ENCODE measurements around the gene GAS1.

The GAS1 gene

DNA sequence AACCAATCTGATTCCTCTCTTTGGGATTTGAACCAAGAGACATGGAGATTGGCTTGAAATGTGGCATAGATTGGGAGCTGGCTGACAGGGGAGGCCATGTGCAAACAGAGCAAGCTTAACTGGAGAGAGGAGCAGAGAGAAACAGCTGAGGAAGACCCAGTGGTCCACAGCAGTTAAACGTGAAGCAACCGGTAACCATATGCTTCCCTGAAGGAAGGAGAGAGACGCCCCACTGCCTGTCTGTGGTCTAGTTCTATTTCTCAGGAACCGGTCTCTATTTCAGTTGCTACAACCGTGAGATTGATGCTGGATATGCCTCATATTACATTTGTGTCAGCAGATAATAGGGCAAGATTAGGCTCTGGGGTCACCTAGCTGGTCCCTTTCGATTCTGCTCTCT is 13.6 kb upstream of the GAS1 start:
- DNase-seq = no peak

DNA sequence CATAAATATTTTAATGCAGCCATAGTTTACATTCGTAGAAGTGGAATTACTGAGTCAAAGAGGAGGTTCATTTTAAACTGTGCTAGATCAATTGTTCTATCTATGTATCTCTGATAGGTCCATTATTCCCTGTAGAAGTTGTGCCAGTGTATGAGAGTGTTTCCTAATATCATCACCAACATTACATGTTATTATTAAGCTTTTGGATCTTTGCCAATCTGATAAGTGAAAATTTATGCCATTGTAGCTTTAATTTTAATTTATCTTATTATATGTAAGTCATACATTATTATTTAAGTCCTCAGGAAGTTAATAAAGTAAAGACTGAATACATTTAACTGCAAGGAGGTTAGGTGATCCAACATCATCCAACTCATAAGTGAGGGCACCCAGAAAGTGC is 10.9 kb upstream of the GAS1 start:
- DNase-seq = no peak

DNA sequence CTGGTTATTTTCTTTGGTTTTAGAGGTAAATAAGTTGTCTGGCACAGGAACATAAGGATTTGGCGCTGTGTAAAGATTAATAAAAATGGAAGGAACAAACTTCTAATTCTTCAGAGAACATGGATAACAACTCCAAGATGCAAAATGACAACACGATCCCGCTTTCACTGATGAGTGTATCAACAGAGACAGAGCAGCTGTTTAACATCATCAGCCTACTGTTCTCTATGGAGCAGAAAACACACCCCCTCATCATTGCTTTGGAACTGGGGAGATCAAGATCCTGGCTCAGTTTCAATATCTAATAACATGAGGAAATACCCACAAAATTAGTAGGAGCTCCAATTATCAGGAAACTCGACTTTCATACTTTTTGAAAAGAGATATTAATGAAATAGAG is 8.3 kb upstream of the GAS1 start:
- DNase-seq = no peak

DNA sequence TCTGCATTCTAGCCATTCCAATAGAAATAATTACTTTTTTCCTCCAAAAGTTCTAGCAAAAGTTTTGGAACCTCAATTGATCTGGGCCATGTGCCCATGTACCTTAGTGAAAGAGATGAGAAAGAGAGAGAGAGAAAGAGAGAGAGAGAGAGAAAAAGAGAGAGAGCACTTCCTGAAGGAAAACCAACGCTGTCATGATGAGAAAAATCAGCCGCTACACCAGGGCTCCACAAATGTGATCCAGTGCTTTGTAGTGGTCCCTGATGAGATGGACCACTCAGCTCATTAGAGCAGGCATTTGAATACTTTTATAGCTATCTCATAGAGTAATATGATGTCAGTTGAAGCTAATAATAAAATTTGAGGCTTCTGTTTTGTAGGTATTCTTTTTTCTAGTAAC is 7.7 kb upstream of the GAS1 start:
- no peak for DNase-seq

DNA sequence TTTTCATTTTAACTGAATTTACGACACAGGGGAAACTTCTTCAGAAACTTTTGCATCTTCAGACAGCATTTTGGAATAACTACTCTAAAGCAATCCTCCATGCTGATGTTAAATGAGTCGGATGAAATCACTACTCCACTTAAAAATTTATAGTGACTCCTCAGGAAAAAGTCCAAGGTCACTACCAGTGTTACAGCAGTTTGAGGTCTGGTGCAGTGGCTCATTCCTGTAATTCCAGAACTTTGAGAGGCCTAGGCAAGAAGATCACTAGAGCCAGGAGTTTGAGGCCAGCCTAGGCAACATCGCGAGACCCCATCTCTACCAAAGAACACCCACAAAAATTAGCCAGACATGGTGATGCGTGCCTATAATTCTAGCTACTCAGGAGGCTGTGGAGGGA is 5.9 kb upstream of the GAS1 start:
- DNase-seq = no peak

DNA sequence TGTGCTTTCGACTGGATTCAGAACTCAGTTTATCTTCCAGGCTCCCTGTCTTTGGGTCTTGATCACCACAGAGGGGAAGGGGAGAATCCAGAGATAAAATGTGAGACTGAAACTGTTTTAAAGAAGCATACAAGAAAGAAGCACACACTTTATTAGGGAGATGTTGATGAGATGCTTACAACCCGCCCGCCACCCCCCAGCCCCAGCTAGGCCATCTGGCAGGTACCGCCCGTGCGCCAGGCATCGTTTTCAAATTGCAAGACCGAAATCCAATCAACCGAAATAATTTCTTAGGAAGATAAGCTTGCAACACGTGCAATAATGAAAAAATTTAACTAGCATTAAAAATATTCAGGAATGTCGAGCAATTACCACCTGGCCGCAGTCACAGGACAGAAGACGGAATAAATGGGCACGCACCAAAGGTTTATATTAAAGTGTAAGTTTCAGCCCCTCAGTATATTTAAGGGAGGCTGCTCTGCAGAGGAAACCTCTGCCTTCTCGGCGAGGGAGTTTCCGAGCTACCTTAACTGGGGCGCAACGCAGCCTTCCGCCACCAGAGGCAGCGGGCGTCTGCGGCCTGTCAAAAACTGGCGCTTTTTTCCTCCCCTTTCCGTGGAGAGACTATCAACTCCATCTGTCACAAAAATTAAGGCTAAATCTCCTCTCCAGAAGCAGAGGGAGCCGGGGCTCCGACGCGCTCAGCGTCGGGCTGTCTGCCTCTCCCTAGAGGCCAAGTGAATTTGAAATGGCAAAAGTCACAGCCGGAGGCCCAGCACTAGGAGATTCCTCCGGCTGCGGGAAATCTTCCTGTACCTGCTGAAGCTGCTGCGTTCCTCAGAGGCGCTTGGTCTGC is 996 bp upstream of the GAS1 start:
- peak; percentile 11 to 45 (median 32) for DNase-seq

DNA sequence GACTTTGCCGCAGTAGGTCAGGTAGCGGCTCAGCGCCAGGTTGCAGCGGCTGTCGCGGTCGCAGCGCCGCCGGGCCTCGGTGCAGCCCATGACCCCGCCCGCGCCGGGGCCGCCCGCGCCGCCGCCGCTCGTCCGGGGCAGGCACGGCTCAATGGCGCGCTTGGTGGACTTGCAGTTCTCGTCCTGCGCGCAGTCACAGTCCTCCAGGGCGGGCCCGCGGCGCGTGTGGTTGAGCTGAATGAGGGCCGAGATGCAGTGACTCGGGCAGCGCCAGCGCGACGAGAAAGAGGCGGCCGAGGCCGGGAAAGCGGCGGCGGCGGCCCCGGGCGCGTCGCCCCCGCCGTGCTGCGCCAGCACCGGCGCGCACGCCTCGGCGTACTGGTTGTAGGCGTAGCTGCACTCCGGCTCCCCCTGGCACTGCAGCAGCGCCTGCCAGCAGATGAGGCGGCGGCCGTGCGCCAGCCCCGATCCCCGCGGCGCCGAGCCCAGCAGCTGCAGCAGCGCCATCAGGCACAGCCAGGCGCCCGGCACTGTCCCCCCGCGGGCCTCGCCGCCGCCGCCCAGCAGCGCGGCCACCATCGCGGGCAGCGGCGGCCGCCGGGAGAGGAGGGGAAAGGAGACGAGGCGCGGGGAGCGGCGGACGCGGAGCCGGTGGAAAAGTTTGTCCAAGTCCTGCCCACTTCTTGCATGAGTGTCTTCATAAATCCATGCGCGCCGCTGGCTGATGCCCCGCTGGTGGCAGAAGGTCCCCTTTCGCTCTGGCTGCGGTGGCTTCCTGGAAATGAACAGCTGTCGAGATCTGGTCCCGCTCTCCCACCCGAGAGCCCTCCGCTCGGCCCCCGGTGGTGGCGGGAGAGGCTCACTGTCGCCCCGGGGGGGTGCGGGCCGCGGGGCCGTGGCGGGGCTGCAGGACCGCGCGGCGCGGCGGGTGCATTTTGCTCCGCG is 833 bp downstream of the GAS1 start:
- peak; percentile 5 to 33 (median 14) for DNase-seq

DNA sequence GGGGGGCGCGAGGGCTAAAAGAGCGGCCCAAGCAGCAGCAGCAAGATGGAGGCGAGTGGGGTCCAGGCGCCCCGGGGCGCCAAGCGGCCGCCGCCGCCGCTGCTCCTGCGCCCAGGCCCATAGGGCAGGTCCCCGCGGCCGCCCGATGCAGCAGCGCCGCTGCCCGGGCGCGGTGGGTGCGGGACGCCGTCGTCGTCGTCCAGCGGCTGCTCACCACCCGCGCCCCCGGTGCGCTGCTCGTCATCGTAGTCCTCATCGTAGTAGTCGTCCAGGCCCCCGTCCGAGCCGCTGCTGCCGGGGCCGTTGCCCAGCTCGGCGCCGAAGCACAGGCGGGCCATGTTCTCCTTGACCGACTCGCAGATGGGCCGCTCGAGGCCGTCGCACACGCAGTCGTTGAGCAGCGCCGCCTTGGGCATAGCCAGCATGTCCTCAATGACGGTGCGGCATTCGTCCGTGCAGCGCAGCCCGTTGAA is 1.5 kb downstream of the GAS1 start:
- peak in 2 of 4 experiments; percentile 4 to 19 for DNase-seq

DNA sequence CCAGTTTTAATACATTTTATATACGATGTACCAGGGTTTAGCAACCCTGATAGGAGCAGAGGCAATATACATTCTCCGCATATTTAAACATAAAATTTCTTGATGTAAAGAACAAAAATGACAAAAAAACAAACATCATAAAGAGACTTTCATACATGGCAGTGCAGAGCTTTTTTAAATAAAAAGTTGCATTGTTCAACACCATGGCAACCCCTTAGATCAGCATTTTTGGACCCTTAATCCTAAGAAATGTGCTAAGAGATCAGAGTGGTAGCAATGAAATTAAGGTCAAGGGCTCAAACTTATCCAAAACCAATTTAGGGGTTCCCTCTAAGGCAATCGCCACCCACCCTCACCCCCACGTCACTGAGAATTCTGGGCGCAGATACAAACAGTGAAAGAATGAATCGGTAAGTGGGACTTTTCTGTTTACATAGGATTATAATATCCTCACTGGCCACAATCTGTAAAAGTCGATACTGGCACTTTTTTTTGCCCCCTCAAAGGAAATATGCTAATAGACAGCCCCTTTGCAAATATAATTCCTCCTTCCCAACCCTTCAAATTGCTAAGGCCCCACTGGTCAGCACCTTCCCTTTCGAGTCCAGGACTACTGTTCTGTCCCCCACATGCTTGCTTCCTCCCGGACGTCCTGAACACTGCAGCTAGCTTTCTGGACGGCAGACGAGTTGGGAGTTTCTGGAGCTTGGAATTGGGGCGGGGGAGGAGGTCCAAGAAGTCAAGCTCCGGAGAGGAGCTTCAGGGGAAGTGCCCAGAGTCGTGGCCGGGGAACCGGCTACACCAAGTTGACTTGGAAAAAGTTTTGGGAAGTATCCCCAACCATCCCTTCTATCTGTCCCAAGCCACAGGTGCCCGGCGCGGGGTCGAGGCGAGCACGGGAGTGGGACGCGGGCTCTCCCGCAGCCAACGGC is 2.2 kb downstream of the GAS1 start:
- DNase-seq = no peak

DNA sequence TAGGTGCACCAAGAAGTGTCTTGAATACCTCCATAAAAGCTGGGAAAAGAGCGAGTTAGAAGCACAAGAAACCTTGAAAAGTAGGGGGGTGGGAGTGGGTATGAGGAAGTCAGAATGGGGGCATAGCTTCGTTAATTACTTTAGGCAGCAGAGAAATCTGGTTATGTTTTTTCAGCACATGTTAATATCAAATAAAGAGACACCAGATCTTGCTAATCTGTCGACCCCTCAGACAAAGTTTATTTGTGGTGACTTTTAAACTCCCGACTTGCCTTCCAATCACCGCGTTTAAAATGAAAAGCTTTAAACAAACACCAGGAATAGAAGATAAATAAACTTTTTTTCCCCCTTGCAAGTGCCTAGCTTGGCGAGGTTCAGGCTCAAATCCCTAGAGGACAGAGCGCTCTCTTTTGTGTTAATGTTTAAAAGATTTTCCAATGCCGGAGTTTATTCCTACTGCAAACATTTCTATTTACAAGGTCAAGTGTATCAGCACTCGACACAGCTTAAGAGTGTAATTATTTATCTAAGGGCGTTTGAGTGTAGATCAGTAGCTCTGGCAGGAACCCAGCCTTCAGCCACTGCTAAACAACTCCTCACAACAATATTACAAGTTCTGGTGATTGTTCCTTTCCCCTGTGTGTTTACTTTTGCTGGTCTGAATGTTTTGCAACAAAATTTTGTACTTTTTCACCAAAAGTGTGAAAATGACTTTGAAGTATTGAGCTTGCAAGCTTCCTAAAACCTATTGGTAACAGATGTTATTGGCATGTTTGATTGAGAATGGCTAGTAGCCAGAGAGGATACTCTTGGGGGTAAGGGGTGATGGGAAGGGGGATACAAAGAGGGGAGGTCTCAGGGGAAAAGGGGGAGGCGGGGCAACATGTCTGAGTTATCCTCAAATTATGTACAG is 3.8 kb downstream of the GAS1 start:
- DNase-seq = no peak

DNA sequence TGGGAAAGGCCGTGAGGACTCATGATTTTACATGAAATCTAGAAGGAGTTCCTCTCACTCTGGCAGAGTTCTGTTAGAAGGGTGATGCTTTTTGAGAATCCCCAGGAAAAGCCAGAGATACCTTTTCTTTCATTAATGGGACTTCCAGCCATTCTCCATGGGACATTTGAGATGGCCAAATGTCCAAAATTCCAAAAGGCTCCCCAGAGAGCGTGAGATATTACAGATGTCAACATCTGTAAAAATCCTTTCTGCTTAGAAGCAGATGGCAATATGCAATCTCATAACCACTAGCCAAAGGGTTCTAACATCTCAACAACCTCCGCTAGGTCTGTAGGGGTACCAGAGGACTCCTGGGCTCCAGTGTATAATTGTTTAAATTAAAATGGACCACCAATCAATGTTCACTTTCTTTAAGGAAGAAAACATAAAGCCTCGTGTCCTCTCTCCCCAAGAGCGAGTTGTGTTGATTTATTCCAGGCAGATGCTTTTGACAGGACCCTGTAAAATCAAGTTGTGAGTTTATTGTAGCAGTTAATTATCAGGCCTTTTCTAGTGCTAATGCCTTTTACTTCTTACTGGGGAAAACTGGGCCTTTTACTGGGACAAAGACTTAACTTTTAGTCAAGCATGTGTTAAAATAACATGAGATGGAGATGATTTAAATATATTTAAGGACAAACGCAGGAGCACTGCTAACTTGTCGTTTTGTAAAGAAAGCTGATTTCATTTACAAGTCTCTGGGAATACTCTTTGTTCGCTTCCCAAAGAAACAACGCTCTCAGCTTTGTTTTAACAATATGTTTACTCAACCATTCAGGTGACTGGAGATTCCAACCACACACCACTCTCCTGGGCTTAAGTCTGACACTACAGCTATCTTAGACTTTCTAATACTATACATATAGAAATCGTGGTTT is 4.8 kb downstream of the GAS1 start:
- no peak for DNase-seq

DNA sequence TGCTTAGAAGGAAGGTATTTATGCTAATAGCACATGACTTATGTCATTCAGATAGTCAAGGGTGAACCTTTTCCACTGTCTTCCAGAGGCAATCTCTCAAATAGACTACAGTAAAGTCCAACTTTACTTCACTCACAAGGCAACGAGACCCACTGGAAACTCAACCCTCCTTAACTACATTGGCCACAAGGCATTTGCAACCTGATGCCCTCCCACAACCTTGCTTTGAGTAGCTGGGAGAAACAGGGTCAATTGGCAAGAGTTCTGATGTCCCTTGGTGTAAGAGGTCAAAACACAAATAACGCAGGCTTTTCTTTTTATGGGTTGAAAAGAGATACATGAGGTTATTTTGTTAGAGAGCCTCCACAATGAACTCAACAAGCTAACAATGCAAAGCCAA is 6.1 kb downstream of the GAS1 start:
- no peak for DNase-seq

DNA sequence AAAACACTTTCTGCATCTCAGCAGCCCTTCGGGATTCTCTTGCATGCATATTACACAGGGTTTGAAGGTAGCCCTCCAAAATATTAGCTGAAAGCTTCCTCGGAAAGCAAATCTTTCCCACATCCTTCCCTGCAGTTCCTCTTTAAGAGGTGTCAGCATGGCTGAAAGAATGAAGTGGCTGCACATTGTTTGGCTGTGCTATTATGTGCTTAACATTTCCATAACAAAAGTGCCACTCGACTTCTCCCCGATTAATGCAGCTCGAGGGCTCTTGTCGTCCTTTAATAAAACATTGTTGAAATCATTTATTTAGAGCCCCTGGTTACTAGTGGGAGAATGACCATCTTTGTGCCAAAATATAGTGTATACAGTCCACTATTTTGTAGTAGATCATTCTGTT is 6.5 kb downstream of the GAS1 start:
- DNase-seq = no peak

DNA sequence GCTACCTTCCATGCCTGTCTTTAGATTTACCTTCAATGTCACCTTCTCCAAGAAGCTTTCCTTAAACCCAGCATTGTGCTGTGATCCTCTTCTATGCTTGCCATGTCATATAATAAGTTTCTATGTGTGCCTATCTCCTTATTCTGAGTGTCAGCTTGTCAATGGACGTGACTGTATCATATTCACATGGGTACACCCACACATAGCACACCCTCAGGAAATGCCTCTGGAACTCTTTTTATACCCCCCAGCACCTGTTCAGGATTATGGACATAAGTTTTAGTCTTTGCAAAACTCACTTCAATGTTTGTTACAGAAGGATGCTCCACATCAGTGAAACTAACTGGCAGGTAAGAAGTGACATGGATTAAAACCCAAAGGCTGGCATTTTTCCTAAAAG is 7.4 kb downstream of the GAS1 start:
- DNase-seq = no peak

DNA sequence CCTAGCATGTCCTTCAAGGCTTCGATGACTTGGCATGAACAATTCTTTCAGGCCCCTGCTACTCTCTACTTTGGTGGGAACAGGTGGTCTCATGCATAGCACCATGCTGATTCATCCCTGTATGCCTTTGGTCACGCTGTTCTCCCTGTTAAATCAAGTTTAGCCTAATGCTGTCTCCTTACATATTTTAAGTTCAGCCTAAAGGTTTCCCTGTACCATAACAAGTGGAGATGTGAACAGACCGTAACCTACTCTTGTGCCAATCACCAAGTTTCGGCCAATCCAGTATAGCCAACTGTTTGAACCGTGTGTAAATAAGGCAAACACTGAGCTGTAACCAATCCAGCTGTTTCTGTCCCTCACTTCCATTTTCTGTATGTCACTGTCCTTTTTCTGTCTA is 8.0 kb downstream of the GAS1 start:
- DNase-seq = no peak

DNA sequence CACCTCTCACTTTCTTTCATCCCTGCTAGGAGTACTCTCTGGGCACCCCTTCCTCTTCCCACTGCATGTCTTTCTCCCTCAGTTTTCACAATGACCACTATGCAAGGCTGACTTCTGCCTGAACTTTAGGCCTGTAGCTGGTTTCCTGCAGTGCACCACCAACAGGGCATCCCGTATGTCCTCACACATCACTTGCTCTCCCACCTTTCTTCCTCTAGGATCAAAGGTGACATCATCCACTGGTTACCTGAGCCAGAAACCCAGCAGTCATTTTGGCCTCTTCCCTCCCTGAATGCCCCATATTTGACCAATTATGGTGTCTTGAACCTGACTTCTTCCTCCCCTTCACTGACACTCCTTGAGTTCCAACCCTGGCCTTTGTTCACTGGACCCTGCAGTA is 8.5 kb downstream of the GAS1 start:
- no peak for DNase-seq

DNA sequence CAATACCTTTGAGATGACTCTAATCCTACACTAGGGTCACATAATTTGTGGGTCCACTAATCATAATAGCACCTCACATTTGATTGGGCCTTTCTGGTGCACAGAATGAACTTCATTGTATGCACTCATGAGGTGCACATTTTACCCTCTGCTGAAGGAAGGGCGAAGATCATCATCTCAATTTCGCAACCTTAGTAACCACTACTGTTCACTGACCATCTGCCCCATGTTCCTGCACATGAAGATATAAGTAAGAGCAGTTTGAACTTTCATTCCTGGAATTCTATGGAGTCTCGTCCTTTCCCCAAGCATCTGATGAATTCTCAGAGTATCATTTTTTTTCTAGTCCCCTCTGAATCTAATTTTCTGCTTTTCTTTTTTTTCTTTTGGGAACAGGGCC is 21.2 kb downstream of the GAS1 start:
- no peak for DNase-seq

DNA sequence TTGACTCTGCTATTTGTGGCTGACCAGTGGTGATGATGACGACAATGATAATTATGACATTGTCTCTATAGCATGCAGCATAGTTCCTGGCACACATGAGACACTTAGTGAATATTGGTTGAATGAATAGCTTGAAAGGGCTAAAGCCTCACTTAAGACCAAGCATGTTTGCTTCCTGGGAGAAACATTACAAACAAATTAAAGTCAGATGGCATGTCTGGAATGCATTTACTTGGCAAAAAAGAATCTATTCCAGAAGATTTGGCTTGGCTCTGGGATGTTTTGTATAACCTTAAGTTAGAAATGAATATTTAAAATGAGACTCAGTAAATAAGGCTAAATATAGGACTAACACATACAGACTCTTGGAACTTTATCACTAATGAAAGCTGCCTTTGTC is 21.6 kb downstream of the GAS1 start:
- no peak for DNase-seq

DNA sequence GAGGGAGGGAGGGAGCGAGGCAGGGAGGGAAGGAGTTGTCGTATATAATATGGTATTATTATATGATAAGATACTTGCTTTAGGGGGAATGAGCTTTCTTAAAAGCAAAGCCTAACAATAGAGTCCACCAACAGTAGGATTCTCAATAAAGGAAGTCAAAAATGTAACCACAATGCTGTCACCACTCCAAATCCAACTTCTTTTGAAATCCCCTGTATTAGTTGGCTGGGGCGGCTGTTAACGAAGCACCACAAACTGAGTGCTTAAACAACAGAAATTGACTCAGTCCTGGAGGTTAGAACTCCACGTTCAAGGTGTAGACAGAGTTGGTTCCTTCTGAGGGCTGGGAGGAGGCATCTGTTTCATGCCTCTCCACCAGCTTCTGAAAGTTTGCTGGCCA is 23.1 kb downstream of the GAS1 start:
- no peak for DNase-seq

DNA sequence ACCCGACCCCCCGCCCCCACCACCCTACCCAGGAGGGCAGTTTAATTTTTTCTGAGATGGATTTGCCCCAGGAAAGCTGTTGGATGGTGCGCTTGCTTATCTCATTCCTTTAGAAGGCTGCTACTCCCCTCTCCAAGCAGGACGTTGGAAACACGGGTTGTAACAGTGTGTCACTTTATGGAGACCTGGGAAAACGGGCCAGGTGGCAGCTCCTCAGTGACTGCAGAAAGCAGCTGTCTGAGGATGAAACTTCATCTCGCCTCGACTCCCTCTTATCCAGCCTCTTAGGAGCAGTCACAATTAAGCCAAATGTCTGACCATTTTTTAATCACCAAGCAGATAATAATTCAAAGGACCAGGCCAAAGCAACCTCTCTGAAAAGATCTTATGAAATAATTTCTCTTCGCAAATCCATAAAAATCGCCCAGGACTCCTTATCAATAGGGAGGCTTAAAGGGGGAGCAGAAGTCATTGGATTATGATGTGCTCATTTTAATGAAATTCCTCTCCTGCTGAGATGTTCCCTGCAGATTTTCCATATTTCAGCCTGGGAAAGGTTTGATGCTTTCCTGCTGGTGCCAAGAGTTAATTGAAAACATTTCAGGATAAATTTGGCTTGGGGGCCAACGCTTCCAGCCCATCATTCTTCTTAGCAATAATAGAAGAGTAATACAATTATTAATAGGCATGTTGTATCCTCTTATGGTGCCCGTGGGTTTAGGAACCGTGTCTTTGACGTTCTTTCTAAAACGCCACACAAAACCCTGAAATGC is 26.0 kb downstream of the GAS1 start:
- DNase-seq = no peak
